GM19238 (cell line): ENCODE measurements around the gene NFIC.
"Not testable (repeated sequence)": the region's sequence is repeated elsewhere in the genome, so short reads cannot be mapped to it uniquely, and the experiment has no call there.

ENCODE experiments used
- DNase-seq: peaks from one replicate; pipeline ENCODE4 v3.0.0; 2011; ENCODE audit warnings: low spot score; ENCODE audit not compliant: insufficient read length

Gene NFIC

GRCh38 chr19:3336680-3337523 is 29.5 kb upstream of the NFIC start:
- no peak for DNase-seq

- DNase-seq, result no peak
Observed at GRCh38 chr19:3338541-3339181, 27.7 kb upstream of the NFIC start.

- no peak for DNase-seq
Observed at GRCh38 chr19:3340340-3340739, 26.0 kb upstream of the NFIC start.

- no peak for DNase-seq
Observed at GRCh38 chr19:3342246-3342645, 24.1 kb upstream of the NFIC start.

GRCh38 chr19:3342962-3343361 is 23.4 kb upstream of the NFIC start:
- not testable (repeated sequence) for DNase-seq

GRCh38 chr19:3343619-3344502 is 22.5 kb upstream of the NFIC start:
- DNase-seq, result no peak

GRCh38 chr19:3344608-3345598 is 21.5 kb upstream of the NFIC start:
- no peak for DNase-seq

GRCh38 chr19:3345850-3346460 is 20.4 kb upstream of the NFIC start:
- no peak for DNase-seq

GRCh38 chr19:3346677-3347353 is 19.6 kb upstream of the NFIC start:
- no peak for DNase-seq

GRCh38 chr19:3348042-3348441 is 18.3 kb upstream of the NFIC start:
- DNase-seq, result no peak

- DNase-seq, result not testable (repeated sequence)
Observed at GRCh38 chr19:3348469-3348868, 17.9 kb upstream of the NFIC start.

GRCh38 chr19:3350014-3350663 is 16.2 kb upstream of the NFIC start:
- no peak for DNase-seq

GRCh38 chr19:3351702-3352447 is 14.5 kb upstream of the NFIC start:
- no peak for DNase-seq

- no peak for DNase-seq
Observed at GRCh38 chr19:3353493-3353892, 12.9 kb upstream of the NFIC start.

- DNase-seq, result no peak
Observed at GRCh38 chr19:3356805-3357204, 9.6 kb upstream of the NFIC start.

- no peak for DNase-seq
Observed at GRCh38 chr19:3357271-3357991, 9.0 kb upstream of the NFIC start.

GRCh38 chr19:3357992-3358688 is 8.2 kb upstream of the NFIC start:
- DNase-seq, result no peak
